GM21723 (cell line): ENCODE results near the gene TNFAIP1.

Experiments used
- ATAC-seq: cut with Tn5 transposase; IDR thresholded peaks from one replicate; pipeline ENCODE4 v1.9.1; 2021; ENCODE audit warnings: mild to moderate bottlenecking, moderate library complexity; ENCODE audit not compliant: unreplicated experiment

Gene TNFAIP1

GRCh38 chr17:28369684-28370034 lies 34.1 kb downstream of the TNFAIP1 start:
- no peak for ATAC-seq

- ATAC-seq, result no peak
These were observed 34.6 kb downstream of the TNFAIP1 start, which contains the start of gene VTN for GRCh38 chr17:28370035-28370743. VTN (minus strand) TSS chr17:28370307; CDS start chr17:28370203, 104 bp downstream.

GRCh38 chr17:28370744-28371103 lies 35.2 kb downstream of the TNFAIP1 start:
- no peak for ATAC-seq

- ATAC-seq, result peak; percentile 76
These were observed 36.0 kb downstream of the TNFAIP1 start, which contains the start of gene SARM1 for GRCh38 chr17:28371245-28372202. SARM1 (plus strand) TSS chr17:28371694; CDS start chr17:28372033, 339 bp downstream.

GRCh38 chr17:28372203-28372944 lies 36.8 kb downstream of the TNFAIP1 start:
- peak; percentile 21 for ATAC-seq

- ATAC-seq, result no peak
These were observed 37.3 kb downstream of the TNFAIP1 start for GRCh38 chr17:28372945-28373274.

- ATAC-seq, result no peak
These were observed 44.5 kb downstream of the TNFAIP1 start for GRCh38 chr17:28379814-28380801.

GRCh38 chr17:28381141-28381825 lies 45.7 kb downstream of the TNFAIP1 start:
- no peak for ATAC-seq

- ATAC-seq, result peak; percentile 67
These were observed 48.9 kb downstream of the TNFAIP1 start for GRCh38 chr17:28384281-28385036.

- ATAC-seq, result no peak
These were observed 49.5 kb downstream of the TNFAIP1 start for GRCh38 chr17:28385037-28385400.

- ATAC-seq, result no peak
These were observed 49.8 kb downstream of the TNFAIP1 start for GRCh38 chr17:28385406-28385805.

GRCh38 chr17:28386391-28386790 lies 50.8 kb downstream of the TNFAIP1 start:
- ATAC-seq, result no peak

- no peak for ATAC-seq
These were observed 52.5 kb downstream of the TNFAIP1 start for GRCh38 chr17:28388106-28388505.

GRCh38 chr17:28390141-28390540 lies 54.6 kb downstream of the TNFAIP1 start:
- ATAC-seq, result no peak

GRCh38 chr17:28390563-28390962 lies 55.0 kb downstream of the TNFAIP1 start:
- ATAC-seq, result no peak

GRCh38 chr17:28390984-28391383 lies 55.4 kb downstream of the TNFAIP1 start:
- no peak for ATAC-seq

GRCh38 chr17:28391401-28391800 lies 55.8 kb downstream of the TNFAIP1 start:
- ATAC-seq, result no peak

GRCh38 chr17:28392491-28392890 lies 56.9 kb downstream of the TNFAIP1 start:
- no peak for ATAC-seq
